GM19043 (cell line): ENCODE results near the gene CD300LD.
"Not testable (repeated sequence)": the region's sequence is repeated elsewhere in the genome, so short reads cannot be mapped to it uniquely, and the experiment has no call there.

Experiments used
- ATAC-seq: cut with Tn5 transposase; IDR thresholded peaks from one replicate; pipeline ENCODE4 v1.9.1; 2021; ENCODE audit warnings: low read depth; ENCODE audit not compliant: unreplicated experiment

CD300LD gene

DNA sequence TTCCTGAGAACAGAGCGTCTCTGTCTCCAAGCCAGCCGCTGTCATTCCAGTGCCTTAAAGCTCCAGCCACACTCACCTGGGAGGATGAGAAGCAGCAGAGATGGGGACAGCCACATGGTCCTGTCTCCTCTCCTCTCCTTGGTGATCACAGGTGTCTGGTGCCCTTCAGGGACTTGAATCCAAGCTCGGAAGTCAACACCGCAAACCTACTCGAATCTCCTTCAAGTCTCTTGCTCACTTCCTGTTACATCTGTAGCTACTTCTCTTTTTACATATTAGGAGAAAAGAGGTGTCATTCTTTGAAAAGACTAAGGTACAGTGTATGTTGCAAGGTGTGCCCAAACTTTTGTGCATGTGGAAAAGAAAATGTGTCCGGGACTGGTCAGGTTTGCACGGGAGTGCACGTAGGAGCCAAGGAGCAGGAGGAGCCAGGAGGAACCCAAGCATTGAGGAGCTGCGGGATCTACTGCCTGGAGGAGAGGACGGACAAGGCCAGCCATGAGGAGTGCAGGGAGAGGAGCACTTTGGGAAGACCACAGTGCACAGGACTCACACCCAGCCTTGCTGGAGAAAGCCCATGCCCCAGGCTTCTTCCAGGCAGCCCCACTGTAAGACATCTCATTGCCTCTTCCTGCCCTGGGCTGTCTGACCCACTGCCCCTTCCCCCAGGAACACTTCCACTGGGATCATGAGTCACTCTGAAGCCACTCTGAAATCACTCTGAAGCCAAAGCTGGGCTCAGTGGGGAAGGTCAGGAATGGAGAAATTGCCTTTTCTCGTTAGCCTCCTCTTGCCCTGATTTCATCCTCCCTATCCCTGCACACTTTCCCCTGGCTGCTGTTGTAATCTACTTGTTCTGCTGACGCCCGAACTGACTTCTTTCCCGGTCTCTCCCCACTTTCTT, at the start of gene CD300LD:
Gene CD300LD (minus strand): TSS at position 197 of the 904 bp plus-strand sequence. CDS start 81 bp downstream, at position 116.
- ATAC-seq, result no peak

DNA sequence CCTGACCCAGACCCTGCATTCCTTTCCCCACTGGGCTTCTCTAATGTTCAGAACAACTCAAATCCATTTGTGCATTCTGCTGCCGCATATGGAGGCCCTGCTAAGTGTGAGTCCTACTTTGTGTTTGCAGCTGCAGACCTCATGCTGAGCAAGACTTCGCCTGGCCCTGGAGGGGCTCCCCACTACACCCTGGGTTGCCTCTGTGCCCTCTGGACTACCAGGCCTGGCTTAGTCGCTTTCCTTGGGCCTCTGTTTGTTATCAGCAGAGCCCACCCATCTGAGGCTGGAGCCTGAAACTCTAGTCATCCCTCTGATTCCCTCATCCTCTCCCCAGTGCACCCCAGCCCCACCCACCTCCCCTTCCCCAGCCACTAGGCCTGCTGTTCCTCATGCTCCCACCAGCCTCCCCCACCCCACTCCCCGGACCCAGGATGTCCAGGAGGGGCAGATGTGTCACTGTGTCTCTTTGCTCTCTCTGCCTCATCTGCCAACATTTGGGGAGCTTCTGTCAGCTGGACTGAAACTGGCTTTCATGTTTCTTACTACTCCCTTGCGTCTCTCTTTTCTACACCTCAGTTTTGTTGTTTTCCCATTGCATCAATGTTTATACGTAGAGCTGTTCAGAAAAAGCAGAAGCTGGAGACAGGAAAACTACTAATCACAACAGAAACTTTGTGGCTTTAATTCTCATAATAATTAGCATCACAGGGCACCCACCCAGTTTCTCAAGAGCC, 49.3 kb upstream of the CD300LD start:
- ATAC-seq, result no peak

DNA sequence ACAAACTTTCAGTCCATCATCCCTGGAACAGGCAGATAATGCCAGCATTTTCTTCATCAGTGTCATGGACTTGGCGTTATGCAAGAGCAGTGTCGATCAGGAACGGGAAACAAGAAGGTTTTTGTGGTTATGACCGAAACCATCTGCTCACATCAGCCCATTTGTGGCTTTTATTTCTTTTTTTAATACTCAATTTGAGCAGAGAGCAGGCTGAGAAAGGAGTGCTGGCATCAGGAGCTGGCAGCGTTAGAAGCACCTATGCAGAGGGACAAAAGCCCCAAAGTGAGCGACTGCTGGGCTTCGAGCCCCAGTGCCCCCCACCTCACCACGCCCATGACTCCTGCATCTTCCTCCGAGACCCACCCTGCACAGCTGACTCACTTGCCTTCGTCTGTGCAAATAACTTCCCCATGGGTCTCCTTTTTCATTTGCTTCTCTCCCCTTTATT, 47.6 kb upstream of the CD300LD start:
- no peak for ATAC-seq

DNA sequence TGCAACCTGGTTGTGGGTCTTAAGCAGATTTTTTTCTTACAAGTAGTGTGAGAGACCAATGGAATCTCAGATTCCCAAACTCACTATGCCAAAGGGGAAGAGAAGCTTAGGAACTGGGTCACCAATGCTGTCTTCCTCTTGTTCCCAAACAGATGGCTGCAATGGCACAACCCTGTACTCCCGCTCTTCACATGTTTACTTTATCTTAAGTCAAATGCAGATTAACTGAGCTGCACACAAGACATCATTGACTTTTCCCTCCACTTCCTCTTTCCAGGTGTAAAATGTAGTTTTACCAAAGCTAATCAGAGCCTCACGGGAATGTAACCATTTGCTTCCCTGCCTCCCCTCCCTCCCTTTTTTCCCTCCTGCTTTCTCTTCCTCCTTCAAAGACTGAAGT, 45.8 kb upstream of the CD300LD start:
- no peak for ATAC-seq

DNA sequence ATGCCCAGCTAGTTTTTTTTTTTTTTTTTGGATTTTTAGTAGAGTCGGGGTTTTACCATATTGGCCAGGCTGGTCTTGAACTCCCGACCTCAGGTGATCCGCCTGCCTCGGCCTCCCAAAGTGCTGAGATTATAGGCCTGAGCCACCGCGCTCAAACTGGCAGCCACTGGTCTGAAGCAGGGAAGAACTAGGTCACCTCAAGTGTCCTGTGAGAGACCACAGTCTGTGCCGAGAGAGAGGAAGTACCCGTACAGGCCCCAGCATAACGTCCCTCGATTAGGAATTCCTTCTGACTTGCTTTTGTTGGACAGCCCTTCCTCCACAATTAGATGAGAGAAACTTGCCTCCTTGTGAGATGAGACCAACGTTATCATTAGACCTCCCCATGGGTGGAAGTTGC, 45.2 kb upstream of the CD300LD start:
- ATAC-seq, result no peak

DNA sequence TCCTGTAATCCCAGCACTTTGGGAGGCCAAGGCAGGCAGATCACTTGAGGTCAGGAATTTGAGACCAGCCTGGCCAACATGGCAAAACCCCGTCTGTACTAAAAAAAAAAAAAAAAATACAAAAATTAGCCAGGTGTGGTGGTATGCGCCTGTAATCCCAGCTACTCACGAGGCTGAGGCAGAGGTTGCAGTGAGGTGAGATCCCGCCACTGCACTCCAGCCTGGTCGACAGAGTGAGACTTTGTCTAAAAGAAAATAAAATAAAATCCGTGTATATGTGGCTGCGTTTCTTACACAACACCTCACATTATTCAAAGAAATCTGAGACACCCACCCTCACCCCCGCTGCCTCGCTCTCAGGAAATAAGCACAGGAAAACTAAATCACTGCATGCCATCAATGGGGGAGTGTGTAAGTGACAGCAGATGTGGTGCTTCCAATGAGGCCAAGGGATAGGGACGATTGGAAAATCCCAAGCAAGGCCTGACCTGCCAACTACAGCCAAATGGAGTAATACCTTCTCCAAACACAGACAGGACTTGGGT, 44.5 kb upstream of the CD300LD start:
- ATAC-seq, result not testable (repeated sequence)

DNA sequence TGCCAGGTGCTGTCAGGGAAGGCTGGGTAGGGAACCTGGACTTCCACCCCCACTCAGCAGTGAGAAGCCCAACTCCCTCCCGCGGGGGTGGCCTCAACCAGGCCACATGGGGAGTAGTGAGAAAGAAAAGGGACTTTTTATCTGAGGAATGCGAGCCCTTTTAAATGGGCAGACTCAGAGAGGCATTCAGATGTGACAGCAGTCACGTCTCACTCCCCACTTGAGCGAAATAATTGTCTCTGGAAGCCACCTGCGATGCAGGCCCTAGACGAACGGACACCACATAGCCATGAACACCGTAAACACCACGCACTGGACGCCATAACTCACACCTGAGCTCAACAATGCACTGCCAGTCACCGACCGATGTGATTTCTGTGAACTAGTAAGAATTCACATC, 43.3 kb upstream of the CD300LD start:
- no peak for ATAC-seq

DNA sequence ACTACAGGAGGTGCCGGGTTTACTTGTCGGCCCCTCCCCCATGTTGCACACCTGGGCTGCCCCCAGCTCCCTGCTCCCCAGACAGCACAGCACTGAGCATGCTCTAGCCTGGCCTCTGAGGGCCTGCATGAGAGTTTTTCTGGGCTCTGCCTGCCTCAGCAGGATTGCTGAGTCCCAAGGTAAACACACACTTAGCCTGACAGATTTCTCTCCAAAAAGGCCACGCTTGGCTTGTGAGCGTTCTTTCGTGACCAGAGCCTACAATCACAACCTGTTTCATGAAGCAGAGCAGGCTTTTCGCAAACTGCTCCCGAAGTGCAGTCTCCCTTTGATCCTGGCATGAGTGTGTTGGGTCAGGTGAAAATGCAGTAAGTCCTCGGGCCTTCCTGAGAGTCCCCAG, 41.2 kb upstream of the CD300LD start:
- ATAC-seq, result no peak

DNA sequence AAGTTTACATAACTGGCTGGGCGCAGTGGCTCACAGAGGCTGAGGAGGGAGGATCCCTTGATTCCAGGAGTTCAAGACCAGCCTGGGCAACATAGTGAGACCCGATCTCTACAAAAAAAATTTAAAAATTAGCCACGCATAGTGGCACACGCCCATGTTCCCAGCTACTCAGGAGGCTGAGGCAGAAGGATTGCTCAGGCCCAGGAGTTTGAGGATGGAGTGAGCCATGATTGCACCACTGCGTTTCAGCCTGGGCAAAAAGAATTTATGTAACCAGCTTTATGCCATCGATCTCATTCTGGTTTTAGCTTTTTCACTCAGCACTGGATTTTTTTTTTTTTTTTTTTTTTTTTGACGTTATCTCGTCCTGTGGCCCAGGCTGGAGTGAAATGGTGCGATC, 40.5 kb upstream of the CD300LD start:
- ATAC-seq, result no peak

DNA sequence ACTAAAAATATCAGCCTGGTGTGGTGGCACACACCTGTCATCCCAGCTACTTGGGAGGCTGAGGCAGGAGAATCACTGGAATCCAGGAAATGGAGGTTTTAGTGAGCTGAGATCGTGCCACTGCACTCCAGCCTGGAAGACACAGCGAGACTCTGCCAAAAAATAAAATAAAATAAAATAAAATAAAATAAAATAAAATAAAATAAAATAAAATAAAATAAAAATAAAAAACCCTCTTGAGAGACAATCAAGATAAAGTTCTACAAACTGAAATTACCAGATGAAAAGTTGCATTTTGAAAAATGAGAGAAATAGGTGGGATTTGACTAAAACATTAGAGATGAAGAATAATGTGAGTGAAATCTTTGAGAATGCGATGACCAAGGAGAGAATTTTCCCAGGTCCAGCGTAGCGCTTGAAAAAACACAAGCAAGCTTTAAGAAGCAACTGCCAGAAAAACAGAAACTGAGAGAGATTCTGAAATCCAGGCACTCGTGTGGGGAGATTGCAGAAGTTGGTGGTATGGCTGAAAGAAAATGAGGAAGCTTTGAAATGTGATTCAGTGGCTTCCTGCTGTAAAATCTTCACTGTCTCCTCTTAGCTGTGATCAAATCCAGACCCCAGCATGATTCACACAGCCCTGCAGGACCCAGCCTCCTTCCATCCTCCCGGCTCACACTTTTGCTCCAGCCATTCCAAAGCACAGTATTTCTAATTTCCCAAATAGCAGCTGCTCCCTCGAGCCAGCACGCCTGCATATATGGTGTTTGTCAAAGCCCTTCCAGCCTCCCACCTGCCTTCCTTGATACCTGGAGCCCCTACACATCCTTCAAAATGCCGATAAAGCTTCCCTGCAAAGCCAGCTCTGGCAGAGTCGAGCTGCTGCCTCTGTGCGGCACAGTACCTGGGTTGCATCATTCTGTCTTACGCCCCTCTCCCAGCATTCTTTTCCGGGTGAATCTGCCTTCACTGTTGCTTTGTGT, 39.7 kb upstream of the CD300LD start:
- ATAC-seq, result no peak

DNA sequence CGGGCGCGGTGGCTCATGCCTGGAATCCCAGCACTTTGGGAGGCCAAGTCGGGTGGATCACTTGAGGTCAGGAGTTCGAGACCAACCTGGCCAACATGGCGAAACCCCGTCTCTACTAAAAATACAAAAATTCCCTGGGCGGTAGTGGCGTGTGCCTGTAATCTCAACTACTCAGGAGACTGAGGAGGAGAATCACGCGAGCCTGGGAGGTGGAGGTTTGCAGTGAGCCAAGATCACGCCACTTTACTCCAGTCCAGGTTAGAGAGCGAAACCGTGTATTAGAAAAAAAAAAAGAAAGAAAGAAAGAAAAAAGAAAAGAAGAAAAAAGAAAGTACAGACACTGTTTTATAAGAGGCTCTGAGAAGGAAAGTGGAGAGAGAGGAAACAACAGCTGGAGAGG, 38.2 kb upstream of the CD300LD start:
- not testable (repeated sequence) for ATAC-seq

DNA sequence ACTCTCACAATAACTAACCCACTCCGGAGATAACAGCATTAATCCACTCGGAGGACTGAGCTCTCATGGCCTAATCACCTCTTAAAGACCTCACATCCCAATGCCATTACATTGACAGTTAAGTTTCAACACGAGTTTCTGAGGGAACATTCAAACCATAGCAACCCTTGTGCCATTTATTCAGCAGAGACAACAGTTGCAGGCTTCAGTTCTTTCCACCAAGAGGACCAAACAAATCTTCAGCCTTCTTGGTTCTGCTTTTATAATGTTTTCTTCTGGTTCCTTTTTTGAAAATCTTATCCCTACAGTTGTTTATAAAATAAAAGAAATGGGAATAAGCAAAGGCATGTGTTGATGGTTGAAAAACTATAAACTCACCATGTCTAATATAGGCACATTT, 33.6 kb upstream of the CD300LD start:
- ATAC-seq, result no peak

DNA sequence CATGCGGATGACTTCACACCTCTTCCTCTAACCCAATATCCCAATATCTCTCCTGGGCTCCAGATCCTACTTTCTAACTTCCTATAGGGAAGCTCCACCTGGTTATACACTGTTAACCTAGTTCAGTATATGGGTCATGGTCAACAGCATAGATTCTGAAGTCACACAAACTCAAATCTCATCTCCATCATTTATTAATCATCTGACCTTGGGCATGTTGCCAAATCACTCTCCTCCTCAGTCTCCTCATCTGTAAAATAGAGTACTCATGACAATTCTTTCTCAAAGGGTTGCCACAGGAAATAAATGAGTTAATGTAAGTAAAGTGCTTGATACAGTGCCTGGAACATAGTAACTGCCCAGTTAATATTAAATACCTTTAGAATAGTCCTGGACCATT, 32.0 kb upstream of the CD300LD start:
- no peak for ATAC-seq

DNA sequence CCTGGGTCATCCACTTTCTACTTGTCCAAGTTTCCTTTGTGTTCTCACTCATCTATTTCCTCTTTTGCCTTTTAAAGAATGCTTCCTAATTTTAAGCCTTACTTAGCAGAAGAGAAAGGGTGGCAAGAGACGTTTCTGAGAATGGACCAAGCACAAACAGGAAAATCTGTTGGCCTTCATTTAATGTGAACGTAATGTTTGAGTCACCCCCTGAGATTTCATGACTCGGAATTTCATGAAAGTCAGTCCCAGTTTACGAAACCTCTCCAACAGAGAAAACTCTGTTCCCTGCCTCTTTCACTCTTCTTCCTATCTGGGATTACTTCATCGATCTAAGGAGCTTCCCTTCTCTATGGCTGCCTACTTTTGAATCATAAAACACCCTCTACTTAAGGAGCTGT, 31.6 kb upstream of the CD300LD start, which contains the start of gene CD300E:
Gene CD300E (minus strand): TSS at position 46 of the 401 bp plus-strand sequence. CDS start 117 bp downstream, outside the sequence.
- no peak for ATAC-seq

DNA sequence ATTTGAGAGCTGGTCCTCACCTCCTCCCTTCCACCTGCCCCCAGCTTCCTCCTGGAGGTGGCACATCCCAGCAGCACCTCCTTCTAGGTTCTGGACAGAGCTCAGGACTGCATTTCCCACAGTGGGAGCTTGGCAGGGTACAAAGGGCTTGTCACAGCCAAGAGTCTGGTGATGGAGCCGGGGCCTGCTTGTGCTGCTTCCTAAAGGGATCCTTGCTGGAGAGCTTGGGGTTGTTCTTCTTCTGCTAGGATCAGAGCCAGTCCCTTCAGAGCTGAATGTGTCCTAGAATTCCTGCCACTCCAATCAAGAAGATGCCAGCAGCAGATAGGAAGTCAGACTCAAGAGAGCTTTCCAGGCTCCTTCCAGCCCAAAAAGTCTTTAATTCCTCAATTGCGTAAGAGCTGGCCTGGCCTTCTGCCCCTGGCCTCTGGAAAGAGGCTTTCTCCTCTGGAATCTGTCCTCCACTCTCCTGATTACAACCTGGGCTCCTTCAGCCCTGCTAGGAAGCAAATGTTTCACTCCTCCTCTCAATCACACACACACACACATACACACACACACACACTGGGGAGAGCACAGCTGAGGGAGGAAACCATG, 27.1 kb upstream of the CD300LD start:
- ATAC-seq, result no peak

DNA sequence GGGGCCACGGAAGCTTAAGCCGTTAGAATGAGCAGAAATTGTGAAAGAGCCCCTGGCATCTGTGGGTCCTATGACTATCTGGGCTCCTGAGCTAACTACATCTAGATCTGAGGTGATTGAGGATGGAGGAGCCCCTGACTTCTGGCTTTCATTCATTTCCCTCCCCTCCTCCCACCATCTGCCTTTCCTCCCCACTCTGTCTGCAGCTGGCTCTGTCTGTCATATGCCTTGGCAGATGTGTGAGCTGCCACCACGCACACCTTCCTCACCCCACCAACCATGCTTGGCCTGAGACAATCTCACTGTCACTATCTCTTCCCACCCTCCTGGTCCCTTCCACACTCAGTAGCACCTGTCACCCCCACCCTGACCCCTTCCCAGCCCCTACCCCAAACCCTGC, 26.4 kb upstream of the CD300LD start:
- ATAC-seq, result no peak

DNA sequence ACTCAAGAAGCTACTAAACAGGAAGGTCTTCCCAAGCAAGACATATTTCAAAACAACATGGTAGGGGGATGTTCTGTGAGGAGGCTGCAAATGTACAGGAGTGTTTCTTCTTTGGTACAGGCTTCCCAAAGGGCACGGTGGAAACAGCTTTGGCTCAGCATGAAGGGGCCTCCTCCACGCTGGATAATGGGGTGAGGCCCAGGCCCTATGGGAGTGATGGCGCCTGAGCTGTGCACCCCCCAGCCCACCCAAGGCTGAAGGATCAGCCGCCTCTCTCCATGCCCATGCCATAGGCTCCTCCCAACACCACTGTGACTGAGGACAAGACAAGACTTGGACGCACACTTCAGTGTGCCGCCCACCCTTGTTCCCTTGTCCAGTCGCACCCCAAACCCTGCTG, 24.6 kb upstream of the CD300LD start:
- no peak for ATAC-seq

DNA sequence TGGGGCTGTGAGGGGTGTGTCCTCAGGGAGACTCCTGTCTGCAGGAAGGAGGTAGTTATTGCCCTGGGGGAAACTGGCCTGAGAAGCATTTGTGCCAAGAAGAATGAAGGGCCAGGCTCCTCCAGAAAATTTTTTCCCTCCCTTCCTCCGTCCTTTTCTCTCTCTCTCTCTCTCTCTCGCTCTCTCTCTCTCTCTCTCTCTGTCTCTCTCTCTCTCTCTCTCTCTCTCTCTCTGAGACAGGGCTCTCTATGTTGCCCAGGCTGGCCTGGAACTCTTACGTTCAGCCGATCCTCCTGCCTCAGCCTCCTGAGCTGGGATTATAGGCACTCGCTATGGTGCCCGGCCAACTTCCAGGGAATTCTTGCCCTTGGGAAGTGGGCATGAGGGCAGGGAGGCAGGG, 20.0 kb upstream of the CD300LD start:
- no peak for ATAC-seq

DNA sequence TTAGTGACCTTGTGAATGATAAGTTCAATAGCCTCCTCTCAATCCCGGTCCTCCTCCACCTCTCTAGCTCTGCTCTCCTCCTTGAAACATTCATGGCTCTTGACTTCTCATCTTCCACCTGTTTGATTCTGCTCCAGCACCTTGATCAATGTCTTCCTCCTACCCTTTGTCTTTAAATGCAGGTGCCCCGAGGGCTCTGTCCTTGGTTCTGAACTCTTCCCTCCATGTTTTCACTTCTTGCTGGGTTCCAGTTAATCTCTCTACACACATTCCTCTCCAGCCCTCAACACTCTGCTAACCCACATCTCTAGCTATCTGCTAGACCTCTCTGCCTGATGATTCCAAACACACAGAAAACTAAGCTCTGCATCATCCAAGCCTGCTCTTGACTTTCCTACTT, 18.0 kb upstream of the CD300LD start:
- ATAC-seq, result no peak

DNA sequence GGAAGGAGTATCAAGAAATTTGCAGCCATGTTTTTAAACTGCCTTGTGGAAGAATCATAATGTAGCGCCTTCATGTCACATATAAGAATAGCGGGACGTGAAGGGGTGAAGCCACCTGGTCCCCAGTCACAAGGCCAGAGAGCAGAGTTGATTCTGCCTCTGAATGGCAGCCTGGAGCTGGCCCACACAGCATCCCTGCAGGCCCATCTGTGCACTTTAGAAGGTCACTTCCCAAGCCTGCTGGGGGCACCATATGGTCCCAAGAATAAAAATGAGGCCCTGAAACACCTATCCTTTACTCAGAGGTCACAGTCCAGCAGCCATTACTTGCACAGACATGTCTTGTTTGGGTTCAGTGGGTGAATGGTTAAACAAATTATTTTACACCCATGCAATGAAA, 16.4 kb upstream of the CD300LD start:
- no peak for ATAC-seq
